ENCODE measurements around the gene VEGFA.

The VEGFA gene

DNA sequence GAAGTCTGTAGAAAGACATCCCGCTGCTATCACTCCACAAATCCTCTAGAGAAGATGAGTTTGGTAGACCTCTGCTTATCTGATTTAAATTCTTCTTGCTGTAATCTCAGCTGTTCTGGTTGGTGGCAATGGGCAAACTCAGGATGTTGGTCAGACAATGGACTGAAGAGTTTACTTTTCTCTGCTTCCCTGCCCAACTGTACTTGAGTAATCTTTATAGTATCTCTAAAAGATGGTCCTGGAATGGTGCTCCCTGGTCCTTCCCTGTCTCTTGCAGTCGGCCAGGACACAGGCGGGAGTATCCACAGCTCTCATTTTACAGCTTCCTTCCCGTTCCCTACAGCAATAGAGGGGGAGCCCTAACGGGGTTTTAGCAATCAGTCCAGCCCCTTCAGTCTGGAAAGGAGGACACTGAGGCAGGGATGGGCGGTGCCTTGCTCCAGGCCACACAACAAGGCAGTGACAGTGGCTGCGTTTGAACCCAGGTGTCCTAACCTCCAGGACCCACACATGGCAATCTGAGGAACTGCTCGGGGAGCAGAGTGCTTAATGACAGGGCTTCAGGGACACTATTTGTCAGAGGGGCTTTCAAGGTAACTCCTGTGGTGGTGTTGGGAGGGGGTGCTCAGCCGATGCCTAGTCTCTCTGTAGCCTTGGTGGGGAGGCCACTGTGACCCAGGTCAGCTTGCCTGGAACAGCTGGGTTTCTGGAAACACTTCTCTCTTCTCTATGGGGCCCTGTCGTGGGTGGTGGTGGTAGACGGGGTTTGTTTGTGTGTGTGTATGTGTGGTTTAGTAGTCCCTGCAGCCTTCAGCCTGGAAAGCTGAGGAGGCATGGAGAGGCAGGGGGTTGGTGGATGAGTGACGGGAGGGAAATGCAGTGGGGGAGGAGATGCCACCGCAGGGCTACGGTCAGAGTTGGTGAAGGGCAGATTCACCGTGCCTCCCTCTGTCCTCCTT is 9.5 kb upstream of the VEGFA start:
- no peak for DNase-seq

DNA sequence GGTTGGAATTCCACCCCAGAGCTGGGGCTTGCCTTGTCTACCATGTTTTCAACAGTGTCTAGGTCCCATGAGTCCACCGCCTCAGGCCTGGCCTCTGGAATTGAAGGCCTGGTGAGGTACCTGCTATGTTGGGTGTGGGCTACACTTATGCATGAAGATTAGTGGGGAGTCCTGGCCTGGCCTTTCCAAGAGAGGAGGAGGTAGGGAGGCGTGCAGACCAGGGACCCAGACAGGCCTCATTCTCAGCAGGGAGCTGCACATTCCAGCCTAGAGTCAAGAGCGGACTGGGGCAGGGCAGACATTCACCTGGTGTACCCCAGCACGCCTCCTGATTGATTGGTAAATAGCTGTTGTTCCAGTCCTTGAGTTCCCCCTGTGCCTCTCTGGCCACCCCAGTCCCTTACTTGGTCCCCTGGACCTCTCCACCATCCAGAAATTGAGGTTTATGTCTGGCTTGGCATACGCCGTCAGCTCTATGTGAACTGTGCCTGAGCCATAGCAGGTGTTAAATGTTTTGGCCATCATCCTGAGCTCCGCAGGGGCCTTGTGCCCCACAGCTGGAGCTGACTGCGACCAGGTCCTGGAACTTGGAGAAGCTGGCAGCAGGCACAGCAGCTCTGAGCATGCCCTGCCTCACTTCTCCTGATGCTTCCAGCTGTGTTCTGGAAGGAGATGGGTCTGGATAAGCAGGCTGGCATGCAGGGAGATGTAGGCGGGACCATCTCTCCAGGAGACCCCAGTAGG is 8.2 kb upstream of the VEGFA start:
- no peak for DNase-seq

DNA sequence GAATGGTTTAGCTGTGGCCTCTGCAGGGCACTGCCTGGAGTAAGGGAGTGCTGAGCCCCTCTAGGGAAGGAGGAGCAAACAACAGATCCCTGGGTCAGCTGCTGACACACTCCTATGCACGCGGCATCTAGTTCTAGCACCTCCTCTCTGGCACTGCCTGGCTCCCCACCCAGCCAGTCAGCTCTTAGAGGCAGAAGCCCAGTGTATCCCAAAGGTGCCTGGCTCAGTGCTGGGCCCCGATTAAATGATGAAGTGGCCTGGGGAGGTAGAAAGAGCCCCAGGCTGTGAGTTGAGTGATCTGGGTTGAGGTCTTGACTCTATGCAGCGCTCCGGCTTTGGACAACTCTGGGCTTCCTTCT is 7.6 kb upstream of the VEGFA start:
- no peak for DNase-seq

DNA sequence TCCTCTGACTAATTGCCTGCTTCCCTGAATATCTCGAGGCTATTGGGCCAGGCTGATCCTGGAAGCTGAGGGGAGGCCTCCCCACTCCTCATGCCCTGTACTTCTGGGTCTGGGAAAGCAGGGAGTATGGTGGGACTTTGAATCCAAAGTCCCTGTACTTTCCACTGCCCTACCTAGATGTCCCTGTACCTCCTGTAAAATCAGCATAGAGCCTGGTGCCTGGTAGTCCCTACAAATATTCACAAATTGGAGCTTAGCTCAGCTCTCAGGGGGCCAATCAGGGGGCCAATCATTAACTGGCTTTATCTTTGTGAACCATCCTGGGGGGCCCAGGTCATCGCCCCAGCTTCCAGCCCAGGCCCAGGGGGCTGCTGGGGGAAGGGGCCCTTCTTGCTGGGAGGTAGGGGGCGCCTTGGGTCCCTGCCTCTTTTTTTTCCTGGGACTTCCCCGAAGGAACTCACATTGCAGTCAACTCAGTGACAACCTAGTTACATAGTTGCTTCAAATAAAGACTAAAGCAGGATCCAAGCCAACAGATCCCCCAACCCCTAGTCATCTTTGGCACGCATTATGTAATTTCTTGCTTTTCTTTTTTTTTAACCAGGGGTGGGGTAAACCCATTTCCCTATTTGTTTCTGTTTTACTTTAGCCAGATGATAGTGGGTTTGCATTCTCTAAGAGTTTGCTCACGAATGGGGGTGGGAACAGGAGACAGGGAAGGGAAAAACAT is 6.9 kb upstream of the VEGFA start:
- DNase-seq: no peak

DNA sequence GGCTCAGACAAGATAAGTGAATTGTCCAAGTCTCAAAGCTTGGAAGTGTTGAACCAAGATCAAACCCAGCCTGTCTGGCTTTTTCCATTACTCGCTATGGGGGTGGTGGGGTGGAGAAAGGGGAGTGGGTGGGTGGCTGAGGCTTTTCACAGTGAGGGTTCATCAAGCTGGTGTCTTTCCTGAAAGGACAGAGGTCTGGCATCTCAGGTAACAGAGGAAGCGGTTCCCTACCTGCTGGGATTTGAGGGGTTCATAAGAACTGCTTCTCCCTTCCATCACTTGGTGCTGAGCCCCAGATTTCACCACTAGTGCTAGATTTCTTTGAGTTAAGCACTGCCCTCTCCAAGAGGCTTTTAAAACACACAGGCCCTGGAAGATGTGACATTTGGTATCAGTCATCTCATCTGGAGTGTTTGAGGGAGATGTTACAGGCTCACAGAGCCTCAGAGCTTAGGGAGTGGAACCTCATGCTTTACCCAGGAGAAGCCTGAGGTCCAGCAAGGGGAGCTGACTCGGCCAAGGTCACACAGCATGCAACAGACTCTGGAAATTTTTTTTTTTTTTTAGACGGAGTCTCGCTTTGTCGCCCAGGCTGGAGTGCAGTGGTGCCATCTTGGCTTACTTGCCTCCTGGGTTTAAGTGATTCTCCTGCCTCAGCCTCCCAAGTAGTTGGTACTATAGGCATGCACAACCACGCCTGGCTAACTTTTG is 6.0 kb upstream of the VEGFA start:
- DNase-seq: no peak

DNA sequence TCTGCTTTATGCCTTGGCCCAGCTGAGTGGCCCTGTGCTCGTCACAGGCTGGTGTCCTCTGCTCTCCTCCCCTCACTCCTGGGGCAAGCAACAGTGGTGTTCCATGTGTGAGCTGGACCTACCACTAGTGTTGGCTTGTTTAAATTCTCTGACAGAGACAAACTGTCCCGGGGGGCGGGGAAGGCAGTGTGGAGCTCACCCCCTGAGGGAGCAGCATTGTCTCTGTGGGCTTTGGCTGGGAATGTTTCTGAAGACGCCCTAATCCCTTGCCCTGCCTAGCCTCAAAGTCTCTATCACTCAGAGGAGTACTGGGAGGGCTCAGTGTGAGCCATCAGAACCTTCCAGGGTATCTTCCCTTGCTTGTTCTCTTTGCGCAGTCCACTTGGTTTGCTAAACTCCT is 5.2 kb upstream of the VEGFA start:
- no peak for DNase-seq

DNA sequence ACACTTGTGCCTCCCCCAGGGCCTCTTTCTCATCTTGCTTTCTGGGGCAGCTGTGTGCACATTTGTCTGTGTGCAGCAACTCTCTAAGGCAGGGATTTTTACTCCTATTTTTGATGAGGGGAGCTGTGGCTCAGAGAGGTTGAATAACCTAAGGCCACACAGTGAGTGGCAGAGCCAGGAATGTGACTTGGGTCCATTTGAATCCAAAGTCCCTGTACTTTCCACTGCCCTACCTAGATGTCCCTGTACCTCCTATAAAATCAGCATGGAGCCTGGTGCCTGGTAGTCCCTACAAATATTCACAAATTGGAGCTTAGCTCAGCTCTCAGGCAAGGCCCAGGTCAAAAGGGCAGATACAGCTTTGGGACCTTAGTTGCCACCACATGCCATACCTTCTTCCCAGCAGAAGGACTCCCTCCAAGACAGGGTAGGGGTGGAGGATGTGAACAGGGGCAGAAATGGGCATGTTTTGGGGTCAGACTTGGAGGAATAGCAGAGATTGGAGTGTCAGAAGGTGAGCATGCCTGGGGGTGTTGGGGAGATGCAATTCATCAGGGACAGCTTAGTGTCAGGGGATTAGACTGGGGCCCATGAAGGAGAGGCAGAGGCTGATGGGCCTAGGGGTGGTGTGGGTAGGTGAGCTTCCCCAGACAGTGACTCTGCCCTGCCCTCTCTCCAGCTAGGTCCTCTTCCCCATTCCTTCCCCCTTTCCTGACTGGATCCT is 4.1 kb upstream of the VEGFA start:
- DNase-seq: no peak

DNA sequence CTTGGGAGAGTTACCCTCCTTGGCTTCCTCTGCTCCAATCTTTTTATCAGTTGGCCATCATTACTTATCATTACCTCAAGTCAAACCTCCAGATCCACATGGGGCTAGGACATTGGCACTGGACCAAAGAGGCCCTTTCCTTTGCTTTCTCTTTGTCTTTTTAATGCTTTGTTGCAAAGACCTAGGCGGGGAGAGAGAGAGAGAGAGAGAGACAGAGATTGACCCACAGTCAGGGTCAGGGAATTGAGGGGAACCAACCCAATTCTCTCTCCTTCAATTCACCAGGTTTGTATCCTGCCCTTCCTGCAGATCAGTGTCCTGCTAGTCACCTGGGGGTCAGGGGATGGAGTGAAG is 3.5 kb upstream of the VEGFA start:
- no peak for DNase-seq

DNA sequence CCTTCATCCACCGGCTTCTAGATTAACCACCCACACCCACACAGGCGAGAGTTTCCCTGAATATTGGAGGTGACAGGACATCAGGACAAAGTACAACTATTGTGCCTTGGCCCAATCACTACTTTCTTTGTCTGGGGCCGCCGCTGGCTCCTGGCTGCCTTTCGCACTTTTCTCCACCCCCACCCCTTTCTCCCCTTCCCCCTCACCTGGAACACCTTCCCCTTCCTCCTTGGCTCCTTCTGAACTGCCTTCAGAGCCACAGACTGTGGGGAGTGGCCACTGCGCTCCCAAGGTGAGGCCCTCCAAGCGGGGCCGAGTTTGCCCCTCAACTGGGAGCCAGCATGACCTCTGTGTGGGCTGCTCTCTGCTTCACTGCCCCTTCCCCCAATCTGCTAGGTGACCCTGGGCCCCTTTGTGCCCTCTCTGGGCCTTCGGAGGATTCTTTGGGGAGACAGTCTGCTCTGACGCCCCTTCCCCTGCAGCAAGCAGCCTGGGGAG is 3.0 kb upstream of the VEGFA start:
- no peak for DNase-seq

DNA sequence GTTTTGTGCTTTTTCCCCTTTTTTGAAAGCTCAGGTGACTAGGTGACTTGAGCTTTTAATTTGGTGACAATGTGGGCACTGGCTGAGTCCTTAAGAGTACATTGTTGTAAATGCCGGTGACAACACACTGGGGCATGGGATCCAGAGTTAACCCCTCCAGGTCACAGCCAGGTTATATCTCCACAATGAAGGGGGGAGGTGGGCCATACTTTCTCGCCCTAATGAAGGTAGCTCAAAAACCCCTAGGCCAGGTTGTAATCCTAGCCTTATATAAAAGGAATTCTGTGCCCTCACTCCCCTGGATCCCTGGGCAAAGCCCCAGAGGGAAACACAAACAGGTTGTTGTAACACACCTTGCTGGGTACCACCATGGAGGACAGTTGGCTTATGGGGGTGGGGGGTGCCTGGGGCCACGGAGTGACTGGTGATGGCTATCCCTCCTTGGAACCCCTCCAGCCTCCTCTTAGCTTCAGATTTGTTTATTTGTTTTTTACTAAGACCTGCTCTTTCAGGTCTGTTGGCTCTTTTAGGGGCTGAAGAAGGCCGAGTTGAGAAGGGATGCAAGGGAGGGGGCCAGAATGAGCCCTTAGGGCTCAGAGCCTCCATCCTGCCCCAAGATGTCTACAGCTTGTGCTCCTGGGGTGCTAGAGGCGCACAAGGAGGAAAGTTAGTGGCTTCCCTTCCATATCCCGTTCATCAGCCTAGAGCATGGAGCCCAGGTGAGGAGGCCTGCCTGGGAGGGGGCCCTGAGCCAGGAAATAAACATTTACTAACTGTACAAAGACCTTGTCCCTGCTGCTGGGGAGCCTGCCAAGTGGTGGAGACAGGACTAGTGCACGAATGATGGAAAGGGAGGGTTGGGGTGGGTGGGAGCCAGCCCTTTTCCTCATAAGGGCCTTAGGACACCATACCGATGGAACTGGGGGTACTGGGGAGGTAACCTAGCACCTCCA is 2.2 kb upstream of the VEGFA start:
- no peak for DNase-seq

DNA sequence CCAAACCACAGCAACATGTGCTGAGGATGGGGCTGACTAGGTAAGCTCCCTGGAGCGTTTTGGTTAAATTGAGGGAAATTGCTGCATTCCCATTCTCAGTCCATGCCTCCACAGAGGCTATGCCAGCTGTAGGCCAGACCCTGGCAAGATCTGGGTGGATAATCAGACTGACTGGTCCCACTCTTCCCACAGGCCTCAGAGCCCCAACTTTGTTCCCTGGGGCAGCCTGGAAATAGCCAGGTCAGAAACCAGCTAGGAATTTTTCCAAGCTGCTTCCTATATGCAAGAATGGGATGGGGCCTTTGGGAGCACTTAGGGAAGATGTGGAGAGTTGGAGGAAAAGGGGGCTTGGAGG is 1.5 kb upstream of the VEGFA start:
- no peak for DNase-seq

DNA sequence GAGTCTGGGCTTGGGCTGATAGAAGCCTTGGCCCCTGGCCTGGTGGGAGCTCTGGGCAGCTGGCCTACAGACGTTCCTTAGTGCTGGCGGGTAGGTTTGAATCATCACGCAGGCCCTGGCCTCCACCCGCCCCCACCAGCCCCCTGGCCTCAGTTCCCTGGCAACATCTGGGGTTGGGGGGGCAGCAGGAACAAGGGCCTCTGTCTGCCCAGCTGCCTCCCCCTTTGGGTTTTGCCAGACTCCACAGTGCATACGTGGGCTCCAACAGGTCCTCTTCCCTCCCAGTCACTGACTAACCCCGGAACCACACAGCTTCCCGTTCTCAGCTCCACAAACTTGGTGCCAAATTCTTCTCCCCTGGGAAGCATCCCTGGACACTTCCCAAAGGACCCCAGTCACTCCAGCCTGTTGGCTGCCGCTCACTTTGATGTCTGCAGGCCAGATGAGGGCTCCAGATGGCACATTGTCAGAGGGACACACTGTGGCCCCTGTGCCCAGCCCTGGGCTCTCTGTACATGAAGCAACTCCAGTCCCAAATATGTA is 957 bp upstream of the VEGFA start:
- DNase-seq: no peak

DNA sequence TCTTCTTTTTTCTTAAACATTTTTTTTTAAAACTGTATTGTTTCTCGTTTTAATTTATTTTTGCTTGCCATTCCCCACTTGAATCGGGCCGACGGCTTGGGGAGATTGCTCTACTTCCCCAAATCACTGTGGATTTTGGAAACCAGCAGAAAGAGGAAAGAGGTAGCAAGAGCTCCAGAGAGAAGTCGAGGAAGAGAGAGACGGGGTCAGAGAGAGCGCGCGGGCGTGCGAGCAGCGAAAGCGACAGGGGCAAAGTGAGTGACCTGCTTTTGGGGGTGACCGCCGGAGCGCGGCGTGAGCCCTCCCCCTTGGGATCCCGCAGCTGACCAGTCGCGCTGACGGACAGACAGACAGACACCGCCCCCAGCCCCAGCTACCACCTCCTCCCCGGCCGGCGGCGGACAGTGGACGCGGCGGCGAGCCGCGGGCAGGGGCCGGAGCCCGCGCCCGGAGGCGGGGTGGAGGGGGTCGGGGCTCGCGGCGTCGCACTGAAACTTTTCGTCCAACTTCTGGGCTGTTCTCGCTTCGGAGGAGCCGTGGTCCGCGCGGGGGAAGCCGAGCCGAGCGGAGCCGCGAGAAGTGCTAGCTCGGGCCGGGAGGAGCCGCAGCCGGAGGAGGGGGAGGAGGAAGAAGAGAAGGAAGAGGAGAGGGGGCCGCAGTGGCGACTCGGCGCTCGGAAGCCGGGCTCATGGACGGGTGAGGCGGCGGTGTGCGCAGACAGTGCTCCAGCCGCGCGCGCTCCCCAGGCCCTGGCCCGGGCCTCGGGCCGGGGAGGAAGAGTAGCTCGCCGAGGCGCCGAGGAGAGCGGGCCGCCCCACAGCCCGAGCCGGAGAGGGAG is 580 bp downstream of the VEGFA start:
- DNase-seq: peak; percentile 45 to 51

DNA sequence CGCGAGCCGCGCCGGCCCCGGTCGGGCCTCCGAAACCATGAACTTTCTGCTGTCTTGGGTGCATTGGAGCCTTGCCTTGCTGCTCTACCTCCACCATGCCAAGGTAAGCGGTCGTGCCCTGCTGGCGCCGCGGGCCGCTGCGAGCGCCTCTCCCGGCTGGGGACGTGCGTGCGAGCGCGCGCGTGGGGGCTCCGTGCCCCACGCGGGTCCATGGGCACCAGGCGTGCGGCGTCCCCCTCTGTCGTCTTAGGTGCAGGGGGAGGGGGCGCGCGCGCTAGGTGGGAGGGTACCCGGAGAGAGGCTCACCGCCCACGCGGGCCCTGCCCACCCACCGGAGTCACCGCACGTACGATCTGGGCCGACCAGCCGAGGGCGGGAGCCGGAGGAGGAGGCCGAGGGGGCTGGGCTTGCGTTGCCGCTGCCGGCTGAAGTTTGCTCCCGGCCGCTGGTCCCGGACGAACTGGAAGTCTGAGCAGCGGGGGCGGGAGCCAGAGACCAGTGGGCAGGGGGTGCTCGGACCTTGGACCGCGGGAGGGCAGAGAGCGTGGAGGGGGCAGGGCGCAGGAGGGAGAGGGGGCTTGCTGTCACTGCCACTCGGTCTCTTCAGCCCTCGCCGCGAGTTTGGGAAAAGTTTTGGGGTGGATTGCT is 1.3 kb downstream of the VEGFA start:
- peak; percentile 72 to 76 for DNase-seq

DNA sequence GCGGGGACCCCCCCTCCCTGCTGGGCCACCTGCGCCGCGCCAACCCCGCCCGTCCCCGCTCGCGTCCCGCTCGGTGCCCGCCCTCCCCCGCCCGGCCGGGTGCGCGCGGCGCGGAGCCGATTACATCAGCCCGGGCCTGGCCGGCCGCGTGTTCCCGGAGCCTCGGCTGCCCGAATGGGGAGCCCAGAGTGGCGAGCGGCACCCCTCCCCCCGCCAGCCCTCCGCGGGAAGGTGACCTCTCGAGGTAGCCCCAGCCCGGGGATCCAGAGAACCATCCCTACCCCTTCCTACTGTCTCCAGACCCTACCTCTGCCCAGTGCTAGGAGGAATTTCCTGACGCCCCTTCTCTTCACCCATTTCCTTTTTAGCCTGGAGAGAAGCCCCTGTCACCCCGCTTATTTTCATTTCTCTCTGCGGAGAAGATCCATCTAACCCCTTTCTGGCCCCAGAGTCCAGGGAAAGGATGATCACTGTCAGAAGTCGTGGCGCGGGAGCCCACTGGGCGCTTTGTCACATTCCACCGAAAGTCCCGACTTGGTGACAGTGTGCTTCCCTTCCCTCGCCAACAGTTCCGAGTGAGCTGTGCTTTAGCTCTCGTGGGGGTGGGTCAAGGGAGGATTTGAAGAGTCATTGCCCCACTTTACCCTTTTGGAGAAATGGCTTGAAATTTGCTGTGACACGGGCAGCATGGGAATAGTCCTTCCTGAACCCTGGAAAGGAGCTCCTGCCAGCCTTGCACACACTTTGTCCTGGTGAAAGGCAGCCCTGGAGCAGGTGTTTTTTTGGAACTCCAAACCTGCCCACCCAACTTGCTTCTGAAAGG is 2.1 kb downstream of the VEGFA start:
- peak; percentile 74 to 75 for DNase-seq

DNA sequence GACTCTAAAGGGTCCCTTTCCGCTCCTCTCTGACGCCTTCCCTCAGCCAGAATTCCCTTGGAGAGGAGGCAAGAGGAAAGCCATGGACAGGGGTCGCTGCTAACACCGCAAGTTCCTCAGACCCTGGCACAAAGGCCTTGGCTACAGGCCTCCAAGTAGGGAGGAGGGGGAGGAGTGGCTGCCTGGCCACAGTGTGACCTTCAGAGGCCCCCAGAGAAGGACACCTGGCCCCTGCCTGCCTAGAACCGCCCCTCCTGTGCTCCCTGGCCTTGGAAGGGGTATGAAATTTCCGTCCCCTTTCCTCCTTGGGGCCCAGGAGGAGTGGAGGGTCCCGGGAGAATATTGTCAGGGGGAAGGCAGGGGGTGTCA is 2.7 kb downstream of the VEGFA start:
- peak; percentile 13 to 20 for DNase-seq

DNA sequence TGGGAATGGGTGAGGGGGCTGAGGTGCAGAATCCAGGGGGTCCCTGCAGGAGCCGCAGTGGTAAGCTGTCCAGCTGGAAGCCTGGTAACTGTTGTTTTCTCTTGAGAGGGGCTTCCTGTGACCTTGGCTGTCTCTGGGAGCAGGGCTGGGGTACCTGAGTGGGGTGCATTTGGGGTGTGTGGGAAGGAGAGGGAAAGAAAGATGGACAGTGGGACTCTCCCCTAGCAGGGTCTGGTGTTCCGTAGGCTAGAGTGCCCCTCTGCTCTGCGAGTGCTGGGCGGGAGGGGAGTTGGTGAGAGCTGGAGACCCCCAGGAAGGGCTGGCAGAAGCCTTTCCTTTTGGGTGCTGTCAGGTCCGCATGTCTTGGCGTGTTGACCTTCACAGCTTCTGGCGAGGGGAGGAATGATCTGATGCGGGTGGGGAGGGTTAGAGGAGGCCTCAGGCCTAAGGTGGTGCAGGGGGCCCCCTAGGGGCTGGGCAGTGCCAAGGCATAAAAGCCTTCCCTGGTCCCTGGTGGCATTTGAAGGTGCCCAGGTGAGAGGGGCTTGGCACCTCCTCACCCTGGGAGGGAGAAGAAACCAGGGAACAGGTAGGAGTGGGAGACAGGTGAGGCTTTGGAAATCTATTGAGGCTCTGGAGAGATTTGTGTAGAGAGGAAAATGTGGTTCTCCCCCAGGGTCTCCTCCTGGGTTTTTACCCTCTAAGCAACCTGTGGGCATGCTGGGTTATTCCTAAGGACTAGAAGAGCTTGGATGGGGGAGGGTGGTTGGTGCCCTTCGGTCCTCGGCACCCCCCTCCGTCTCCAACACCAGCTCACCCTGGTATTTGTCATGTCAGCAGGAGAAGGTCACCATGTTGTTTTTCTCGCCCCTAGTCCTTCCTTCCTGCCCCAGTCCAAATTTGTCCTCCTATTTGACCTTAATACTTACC is 3.3 kb downstream of the VEGFA start:
- peak; percentile 69 to 70 for DNase-seq

Data from activated CD4-positive, alpha-beta T cell treated with anti-CD3 and anti-CD28 coated beads, Interleukin-2, amount 50 U/mL, for 48 hours (primary cell).